IMR-90 (cell line): Measurements from ENCODE around the gene TMEM114. TPM values are rescaled to one million over a fixed set of nuclear protein-coding genes. Genes with fewer than 3 reads are reported as not detected.

Experiments used
- ATAC-seq: fragments of 200-7000 bp; cut with Tn5 transposase; 2 replicates; pipeline ENCODE4 v1.9.1; 2020; ENCODE audit warnings: low read depth, mild to moderate bottlenecking, moderate library complexity
- BruUV-seq: library from RNA; stranded (reverse); fragments of 400-500 nt; replicated peaks from 2 replicates; lab custom pipeline; 2021; lab: Mats Ljungman, UMichigan
- CTCF ChIA-PET: fragments of 300-600 bp; formaldehyde crosslinking; extraction: SDS; loops from one replicate; lab custom pipeline; 2021; ENCODE audit warnings: antibody characterized with exemption; lab: Yijun Ruan, JAX
- POLR2A ChIA-PET: fragments of 300-600 bp; sonication (Branson Sonifier 250); formaldehyde crosslinking; loops from one replicate; lab custom pipeline; 2022; ENCODE audit warnings: antibody characterized with exemption; ENCODE audit not compliant: unreplicated experiment; lab: Charles Lee
- DNase-seq: peaks from one replicate; pipeline ENCODE4 v3.0.0; 2013
- H2AFZ ChIP-seq: replicated peaks from 2 replicates; pipeline ENCODE3; 2013; ENCODE audit warnings: low read length, mild to moderate bottlenecking; ENCODE audit not compliant: poor library complexity
- H2AK5ac ChIP-seq: 2 replicates; pipeline ENCODE4 v1.6.1; 2013; ENCODE audit warnings: low read depth, low read length, inconsistent platforms
- H2AK9ac ChIP-seq: replicated peaks from 2 replicates; pipeline ENCODE3; 2013; ENCODE audit warnings: mild to moderate bottlenecking, low read depth, low read length, moderate library complexity; ENCODE audit not compliant: poor library complexity
- H2BK120ac ChIP-seq: 2 replicates; pipeline ENCODE4 v1.6.1; 2013; ENCODE audit warnings: low read depth, low read length, inconsistent platforms
- H2BK15ac ChIP-seq: 3 replicates; pipeline ENCODE4 v1.6.1; 2013; ENCODE audit warnings: low read depth, low read length, inconsistent platforms
- H2BK20ac ChIP-seq: 2 replicates; pipeline ENCODE4 v1.6.1; 2013; ENCODE audit warnings: low read depth, mild to moderate bottlenecking, inconsistent platforms, low read length, moderate library complexity
- H2BK5ac ChIP-seq: 2 replicates; pipeline ENCODE4 v1.6.1; 2013; ENCODE audit warnings: mild to moderate bottlenecking, low read depth, low read length, inconsistent platforms; ENCODE audit not compliant: poor library complexity, severe bottlenecking
- H3K14ac ChIP-seq: replicated peaks from 2 replicates; pipeline ENCODE4 v1.6.1; 2013; ENCODE audit warnings: low read depth, low read length, inconsistent platforms
- H3K18ac ChIP-seq: 2 replicates; pipeline ENCODE4 v1.6.1; 2013; ENCODE audit warnings: low read depth, low read length, control low read depth
- H3K23ac ChIP-seq: 2 replicates; pipeline ENCODE4 v1.6.1; 2013; ENCODE audit warnings: low read depth, low read length, inconsistent platforms
- H3K27ac ChIP-seq: 2 replicates; pipeline ENCODE4 v1.5.1; 2013; ENCODE audit warnings: mild to moderate bottlenecking, control low read depth, low read length; ENCODE audit not compliant: insufficient read depth
- H3K27me3 ChIP-seq: 2 replicates; pipeline ENCODE4 v1.6.1; 2013; ENCODE audit warnings: low read length; ENCODE audit not compliant: control insufficient read depth, insufficient read depth
- H3K36me3 ChIP-seq: 2 replicates; pipeline ENCODE4 v1.6.1; 2013; ENCODE audit warnings: low read length, mixed read lengths; ENCODE audit not compliant: control insufficient read depth, insufficient read depth
- H3K4ac ChIP-seq: 2 replicates; pipeline ENCODE4 v1.6.1; 2013; ENCODE audit warnings: low read depth, low read length, inconsistent platforms
- H3K4me1 ChIP-seq: 2 replicates; pipeline ENCODE4 v1.6.1; 2013; ENCODE audit warnings: low read length, mixed read lengths; ENCODE audit not compliant: control insufficient read depth, insufficient read depth
- H3K4me2 ChIP-seq: 2 replicates; pipeline ENCODE4 v1.6.1; 2013; ENCODE audit warnings: low read depth, mild to moderate bottlenecking, control low read depth, low read length, moderate library complexity
- H3K4me3 ChIP-seq: 2 replicates; pipeline ENCODE4 v1.5.1; 2013; ENCODE audit warnings: low read depth, mild to moderate bottlenecking, control low read depth, low read length, moderate library complexity; ENCODE audit not compliant: insufficient read depth
- H3K56ac ChIP-seq: 2 replicates; pipeline ENCODE4 v1.6.1; 2013; ENCODE audit warnings: low read length, inconsistent platforms; ENCODE audit not compliant: insufficient read depth; ENCODE audit errors: extremely low read depth
- H3K79me1 ChIP-seq, 2 experiments: 2 replicates each; pipeline ENCODE4 v1.6.1; 2013; ENCODE audit warnings: low read length in 2 of 2, inconsistent platforms in 1 of 2, low read depth in 1 of 2
- H3K9ac ChIP-seq: 2 replicates; pipeline ENCODE4 v1.6.1; 2013; ENCODE audit warnings: low read depth, low read length, control low read depth
- H3K9me1 ChIP-seq: 2 replicates; pipeline ENCODE4 v1.6.1; 2013; ENCODE audit warnings: low read length, inconsistent platforms; ENCODE audit not compliant: insufficient read depth
- H3K9me3 ChIP-seq: 2 replicates; pipeline ENCODE4 v1.6.1; 2013; ENCODE audit warnings: low read length; ENCODE audit not compliant: control insufficient read depth, insufficient read depth
- H4K20me1 ChIP-seq: 2 replicates; pipeline ENCODE4 v1.6.1; 2013; ENCODE audit warnings: low read length, inconsistent platforms; ENCODE audit not compliant: insufficient read depth
- H4K5ac ChIP-seq: 2 replicates; pipeline ENCODE4 v1.6.1; 2013; ENCODE audit warnings: mild to moderate bottlenecking, low read depth, low read length, control low read depth
- H4K8ac ChIP-seq, 2 experiments: 2 replicates each; pipeline ENCODE4 v1.6.1; 2013; ENCODE audit warnings: low read depth in 2 of 2, low read length in 2 of 2, control low read depth in 1 of 2, inconsistent platforms in 1 of 2
- H4K91ac ChIP-seq: 2 replicates; pipeline ENCODE4 v1.6.1; 2013; ENCODE audit warnings: low read depth, low read length, inconsistent platforms; ENCODE audit not compliant: insufficient read depth
- BHLHE40 ChIP-seq: fragments of 150-350 bp; IDR thresholded peaks from 2 replicates; pipeline ENCODE4 v1.6.1; 2016; ENCODE audit warnings: mild to moderate bottlenecking, low read depth, low read length
- CTCF ChIP-seq: conservative IDR thresholded peaks from 2 replicates; pipeline ENCODE4 v1.5.1; 2012; ENCODE audit warnings: mild to moderate bottlenecking, low read depth, low read length, improper control_type of control experiment
- MAFK ChIP-seq: IDR thresholded peaks from 2 replicates; pipeline ENCODE4 v1.6.1; 2012; ENCODE audit warnings: low read depth, low read length, improper control_type of control experiment
- SMC3 ChIP-seq: fragments of 150-350 bp; IDR thresholded peaks from 2 replicates; pipeline ENCODE4 v1.6.1; 2016; ENCODE audit warnings: low read depth, mild to moderate bottlenecking, antibody characterized with exemption, low read length, moderate library complexity
- USF2 ChIP-seq: fragments of 150-350 bp; IDR thresholded peaks from 2 replicates; pipeline ENCODE4 v1.6.1; 2017; ENCODE audit warnings: mild to moderate bottlenecking, antibody characterized with exemption, low read length, low read depth
- WGBS, 2 experiments: methylation state at CpG; one replicate each; pipeline versions ENCODE4 v1.1.5 to v1.1.7; 2013; ENCODE audit warnings: missing lambda C conversion rate in 2 of 2; ENCODE audit not compliant: insufficient read length in 1 of 2; ENCODE audit errors: extremely low coverage in 2 of 2; 5-methylcytosine and 5-hydroxymethylcytosine counted together
- dilution Hi-C: fragments of 300-500 bp; cut with HindIII; formaldehyde crosslinking; loops from one replicate; pipeline ENCODE4 v1.14.3; 2018; ENCODE audit warnings: low sequenced_read_pairs; ENCODE audit not compliant: unreplicated experiment
- in situ Hi-C: fragments of 300-500 bp; cut with MboI; formaldehyde crosslinking; loops from 3 replicates; pipeline ENCODE4 v1.14.3; 2019; ENCODE audit warnings: low sequenced_read_pairs, inconsistent platforms, mixed read lengths
- intact Hi-C: fragments of 100-400 bp; cut with micrococcal nuclease; formaldehyde crosslinking; loops from 2 replicates; pipeline ENCODE4 v1.10.0; 2022
- polyA plus RNA-seq, 3 experiments: library from polyadenylated mRNA; depleted of rRNA; stranded (reverse); fragments of >200 nt; gene quantifications; 2 replicates each; pipeline ENCODE4 v1.2.3, GENCODE V29; 2012; ENCODE audit warnings: low replicate concordance in 1 of 3
- total RNA-seq: library from RNA; depleted of rRNA; stranded (reverse); fragments of >200 nt; gene quantifications from 2 replicates; pipeline ENCODE4 v1.2.3, GENCODE V29; 2012

TMEM114 gene
- total and polyA plus RNA-seq, 2 of the 4 experiments (the other 2 are of a cell fraction) = not detected

DNA sequence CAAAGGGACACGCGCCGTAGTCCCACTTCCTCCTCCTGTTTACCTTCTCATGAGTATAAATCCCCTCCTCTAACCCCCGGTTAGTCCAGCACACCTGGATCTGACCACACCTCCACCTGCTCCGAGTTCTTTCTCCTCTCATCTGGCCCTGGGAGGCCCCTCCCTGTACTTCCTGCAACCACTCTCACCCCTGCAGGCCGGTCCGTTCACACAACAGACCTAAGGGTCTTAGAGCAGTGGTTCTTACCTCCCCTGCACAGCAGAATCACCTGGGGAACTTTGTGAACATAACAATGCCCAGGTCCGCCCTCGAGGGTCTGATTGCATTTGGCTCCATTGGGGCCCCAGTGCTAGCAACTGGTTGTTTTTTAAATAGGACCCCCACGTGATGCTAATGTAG is 24.8 kb downstream of the TMEM114 start:
- CTCF ChIA-PET = no interaction called here
- BruUV-seq = no TSS peak
- WGBS, 2 experiments = 20% methylated on average over 4 of the region's 10 CpGs; no CpG with 5 or more reads in 1 of the 2 experiments

More for the DNA sequence above, 24.8 kb downstream of the TMEM114 start:
- no peak overlapping the region for H2BK120ac ChIP-seq
- H4K8ac ChIP-seq = no peak overlapping the region
- no peak overlapping the region for H3K56ac ChIP-seq
- H3K23ac ChIP-seq = no peak overlapping the region
- no peak overlapping the region for H2BK20ac ChIP-seq
- H3K27me3 ChIP-seq = no peaks in the 10 kb centered on the region; the same call in 1 of the 2 replicates
- in situ Hi-C loops (loop anchor here (5.0 to 25.0 kb wide), 4 partner anchors 82 to 572 kb away; partner anchors contain the start of gene LITAFD), intact Hi-C loops (loop anchor here (10.0 kb wide), 1 partner anchor 569 kb away; no protein-coding TSS in a partner anchor), dilution Hi-C loops (no loop called here)
- H2AFZ ChIP-seq = no peak overlapping the region
- no peak overlapping the region for H3K4me2 ChIP-seq
- no peaks in the 10 kb centered on the region for H3K36me3 ChIP-seq
- H3K9me1 ChIP-seq = no peaks in the 10 kb centered on the region
- H3K4ac ChIP-seq = no peak overlapping the region
- no peaks in the 10 kb centered on the region; the same call in 1 of the 2 replicates for H3K4me1 ChIP-seq
- POLR2A ChIA-PET = no interaction called here
- no peak overlapping the region for H3K27ac ChIP-seq
- DNase-seq (no peak), ATAC-seq (no peak)
- no peaks in the 10 kb centered on the region for H3K79me1 ChIP-seq
- H4K20me1 ChIP-seq = no peaks in the 10 kb centered on the region
- H3K9ac ChIP-seq = no peak overlapping the region
- no peak overlapping the region for H2AK5ac ChIP-seq
- no peak overlapping the region for H2AK9ac ChIP-seq
- H3K4me3 ChIP-seq = no peak overlapping the region
- no peak overlapping the region for H4K91ac ChIP-seq
- no peak overlapping the region for H2BK15ac ChIP-seq
- H2BK5ac ChIP-seq = no peak overlapping the region
- H3K14ac ChIP-seq = no peak overlapping the region
- TF ChIP-seq BHLHE40 (no peak), SMC3 (no peak), MAFK (no peak), CTCF (no peak), USF2 (0 out of 2 replicates have a peak, but pooled peaks have one; percentile 14)
- H4K5ac ChIP-seq = no peak overlapping the region
- H3K9me3 ChIP-seq = no peaks in the 10 kb centered on the region
- no peak overlapping the region for H3K18ac ChIP-seq
